ENCODE measurements around the gene RPL38.

GRCh38 chr17:74153821-74154430 lies 49.6 kb upstream of the RPL38 start:
- TF ChIP-seq, protein P1, sequence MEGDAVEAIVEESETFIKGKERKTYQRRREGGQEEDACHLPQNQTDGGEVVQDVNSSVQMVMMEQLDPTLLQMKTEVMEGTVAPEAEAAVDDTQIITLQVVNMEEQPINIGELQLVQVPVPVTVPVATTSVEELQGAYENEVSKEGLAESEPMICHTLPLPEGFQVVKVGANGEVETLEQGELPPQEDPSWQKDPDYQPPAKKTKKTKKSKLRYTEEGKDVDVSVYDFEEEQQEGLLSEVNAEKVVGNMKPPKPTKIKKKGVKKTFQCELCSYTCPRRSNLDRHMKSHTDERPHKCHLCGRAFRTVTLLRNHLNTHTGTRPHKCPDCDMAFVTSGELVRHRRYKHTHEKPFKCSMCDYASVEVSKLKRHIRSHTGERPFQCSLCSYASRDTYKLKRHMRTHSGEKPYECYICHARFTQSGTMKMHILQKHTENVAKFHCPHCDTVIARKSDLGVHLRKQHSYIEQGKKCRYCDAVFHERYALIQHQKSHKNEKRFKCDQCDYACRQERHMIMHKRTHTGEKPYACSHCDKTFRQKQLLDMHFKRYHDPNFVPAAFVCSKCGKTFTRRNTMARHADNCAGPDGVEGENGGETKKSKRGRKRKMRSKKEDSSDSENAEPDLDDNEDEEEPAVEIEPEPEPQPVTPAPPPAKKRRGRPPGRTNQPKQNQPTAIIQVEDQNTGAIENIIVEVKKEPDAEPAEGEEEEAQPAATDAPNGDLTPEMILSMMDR (IDR thresholded peaks at IDR 0.05; ENCODE audit: insufficient read depth, low read depth, low read length), result no peak
- TF ChIP-seq EZH2 (IDR thresholded peaks at IDR 0.05; ENCODE audit: insufficient read depth, low read length), result no peak
